ENCODE measurements around the gene KLHL41. TPM values are rescaled to one million over a fixed set of nuclear protein-coding genes. Genes with fewer than 3 reads are reported as not detected.
"Not testable (repeated sequence)": the region's sequence is repeated elsewhere in the genome, so short reads cannot be mapped to it uniquely, and the experiment has no call there.

The KLHL41 gene
- polyA plus RNA-seq, 1 donor from 2014 or later: 2.3 TPM

DNA sequence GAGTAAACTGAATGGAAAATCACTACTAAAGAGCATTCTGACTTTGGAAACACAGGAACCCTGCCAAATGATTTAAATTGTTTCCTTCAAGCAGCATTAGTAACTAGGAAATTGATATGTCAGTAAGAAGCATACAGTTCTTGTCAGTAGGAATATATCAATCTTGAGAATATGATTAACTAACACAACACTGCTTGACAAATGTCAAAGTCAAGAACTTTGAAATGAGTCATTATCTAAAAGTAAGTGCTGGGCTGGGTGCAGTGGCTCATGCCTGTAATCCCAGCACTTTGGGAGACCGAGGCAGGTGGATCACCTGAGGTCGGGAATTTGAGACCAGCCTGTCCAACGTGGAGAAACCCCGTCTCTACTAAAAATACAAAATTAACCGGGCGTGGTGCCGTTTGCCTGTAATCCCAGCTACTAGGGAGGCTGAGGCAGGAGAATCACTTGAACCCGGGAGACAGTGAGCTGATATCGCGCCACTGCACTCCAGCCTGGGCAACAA, 7.0 kb downstream of the KLHL41 start:
- not testable (repeated sequence) for H2AFZ ChIP-seq (ENCODE audit: low read depth, low read length); H3K9me3 ChIP-seq (ENCODE audit: low read length); H3K4me3 ChIP-seq (ENCODE audit: low read length); H3K9me2 ChIP-seq (ENCODE audit: insufficient read depth, low read length); H3K36me3 ChIP-seq (ENCODE audit: insufficient read depth, low read length); H3K9ac ChIP-seq (ENCODE audit: low read length); H4K20me1 ChIP-seq (ENCODE audit: insufficient read depth); H3K79me2 ChIP-seq (replicated peaks; ENCODE audit: insufficient read depth, low read length); H3F3A ChIP-seq (ENCODE audit: insufficient read depth, low read length, poor library complexity, severe bottlenecking); H3K4me2 ChIP-seq (ENCODE audit: low read length); H3K27me3 ChIP-seq (ENCODE audit: insufficient read depth, low read depth, low read length)
- TF ChIP-seq POLR2AphosphoS5 (IDR thresholded peaks at IDR 0.05) (peak; percentile 37), EP300 (conservative IDR thresholded peaks at IDR 0.05; ENCODE audit: poor library complexity, severe bottlenecking) (peak; percentile 83)
- H3K27ac ChIP-seq (ENCODE audit: low read length): peak overlapping the region; percentile 39

DNA sequence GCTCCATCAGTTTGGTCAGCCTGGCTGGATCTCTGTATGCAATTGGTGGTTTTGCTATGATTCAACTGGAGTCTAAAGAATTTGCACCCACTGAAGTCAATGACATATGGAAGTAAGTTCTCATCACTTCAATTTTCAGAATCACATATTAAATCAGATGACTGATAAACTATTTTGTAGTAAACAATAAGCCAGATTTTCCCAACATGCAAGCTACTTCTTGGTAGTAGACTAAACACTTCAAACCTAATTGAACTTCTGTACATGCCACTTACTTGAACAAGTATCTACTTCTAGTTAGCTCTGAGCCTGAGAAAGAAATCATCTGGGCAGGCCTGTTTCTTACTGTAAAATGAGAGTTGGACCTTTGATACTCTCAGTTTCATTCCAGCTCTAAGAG, 11.4 kb downstream of the KLHL41 start:
- H3K27me3 ChIP-seq (ENCODE audit: insufficient read depth, low read depth, low read length): no peaks in the 10 kb centered on the region
- H3K9me2 ChIP-seq (ENCODE audit: insufficient read depth, low read length): no peaks in the 10 kb centered on the region
- H3F3A ChIP-seq (ENCODE audit: insufficient read depth, low read length, poor library complexity, severe bottlenecking): no peaks in the 10 kb centered on the region
- no peaks in the 10 kb centered on the region for H3K79me2 ChIP-seq (replicated peaks; ENCODE audit: insufficient read depth, low read length)
- H2AFZ ChIP-seq (ENCODE audit: low read depth, low read length): no peak overlapping the region
- H3K4me3 ChIP-seq (ENCODE audit: low read length): no peak overlapping the region
- H3K9me3 ChIP-seq (ENCODE audit: low read length): no peaks in the 10 kb centered on the region
- H3K36me3 ChIP-seq (ENCODE audit: insufficient read depth, low read length): no peaks in the 10 kb centered on the region
- TF ChIP-seq MXI1 (conservative IDR thresholded peaks at IDR 0.05; ENCODE audit: poor library complexity, severe bottlenecking) (no peak), POLR2AphosphoS5 (IDR thresholded peaks at IDR 0.05) (no peak), SMC3 (conservative IDR thresholded peaks at IDR 0.05; ENCODE audit: poor library complexity) (no peak), EP300 (conservative IDR thresholded peaks at IDR 0.05; ENCODE audit: poor library complexity, severe bottlenecking) (no peak), RAD21 (conservative IDR thresholded peaks at IDR 0.05) (no peak)
- TF ChIP-seq, protein P1, sequence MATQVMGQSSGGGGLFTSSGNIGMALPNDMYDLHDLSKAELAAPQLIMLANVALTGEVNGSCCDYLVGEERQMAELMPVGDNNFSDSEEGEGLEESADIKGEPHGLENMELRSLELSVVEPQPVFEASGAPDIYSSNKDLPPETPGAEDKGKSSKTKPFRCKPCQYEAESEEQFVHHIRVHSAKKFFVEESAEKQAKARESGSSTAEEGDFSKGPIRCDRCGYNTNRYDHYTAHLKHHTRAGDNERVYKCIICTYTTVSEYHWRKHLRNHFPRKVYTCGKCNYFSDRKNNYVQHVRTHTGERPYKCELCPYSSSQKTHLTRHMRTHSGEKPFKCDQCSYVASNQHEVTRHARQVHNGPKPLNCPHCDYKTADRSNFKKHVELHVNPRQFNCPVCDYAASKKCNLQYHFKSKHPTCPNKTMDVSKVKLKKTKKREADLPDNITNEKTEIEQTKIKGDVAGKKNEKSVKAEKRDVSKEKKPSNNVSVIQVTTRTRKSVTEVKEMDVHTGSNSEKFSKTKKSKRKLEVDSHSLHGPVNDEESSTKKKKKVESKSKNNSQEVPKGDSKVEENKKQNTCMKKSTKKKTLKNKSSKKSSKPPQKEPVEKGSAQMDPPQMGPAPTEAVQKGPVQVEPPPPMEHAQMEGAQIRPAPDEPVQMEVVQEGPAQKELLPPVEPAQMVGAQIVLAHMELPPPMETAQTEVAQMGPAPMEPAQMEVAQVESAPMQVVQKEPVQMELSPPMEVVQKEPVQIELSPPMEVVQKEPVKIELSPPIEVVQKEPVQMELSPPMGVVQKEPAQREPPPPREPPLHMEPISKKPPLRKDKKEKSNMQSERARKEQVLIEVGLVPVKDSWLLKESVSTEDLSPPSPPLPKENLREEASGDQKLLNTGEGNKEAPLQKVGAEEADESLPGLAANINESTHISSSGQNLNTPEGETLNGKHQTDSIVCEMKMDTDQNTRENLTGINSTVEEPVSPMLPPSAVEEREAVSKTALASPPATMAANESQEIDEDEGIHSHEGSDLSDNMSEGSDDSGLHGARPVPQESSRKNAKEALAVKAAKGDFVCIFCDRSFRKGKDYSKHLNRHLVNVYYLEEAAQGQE (IDR thresholded peaks at IDR 0.05; ENCODE audit: borderline replicate concordance): no peak
- H4K20me1 ChIP-seq (ENCODE audit: insufficient read depth): no peaks in the 10 kb centered on the region
- no peak overlapping the region for H3K4me2 ChIP-seq (ENCODE audit: low read length)
- no peak overlapping the region for H3K27ac ChIP-seq (ENCODE audit: low read length)
- no peak overlapping the region for H3K9ac ChIP-seq (ENCODE audit: low read length)

DNA sequence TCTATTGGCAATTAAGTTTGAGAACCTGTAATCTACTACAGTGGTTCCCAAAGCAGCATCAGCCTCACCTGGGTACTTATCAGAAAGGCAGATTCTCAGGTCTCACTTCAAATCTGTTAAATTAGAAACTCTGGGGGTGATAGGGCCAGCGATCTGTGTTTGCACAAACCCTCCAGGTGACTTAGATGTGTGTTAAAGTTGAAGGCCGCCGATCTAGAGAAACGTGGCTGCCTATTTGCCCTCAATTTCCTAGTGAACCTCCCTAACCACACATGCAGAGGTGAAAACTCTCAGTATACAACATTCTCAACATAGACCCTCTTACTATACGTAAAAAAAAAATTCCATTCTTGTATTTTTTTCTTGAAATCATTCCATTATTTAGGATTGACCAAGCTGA, 14.2 kb downstream of the KLHL41 start:
- peaks cover 1% of the 10 kb centered on the region for H3K36me3 ChIP-seq (ENCODE audit: insufficient read depth, low read length)
- no peaks in the 10 kb centered on the region for H4K20me1 ChIP-seq (ENCODE audit: insufficient read depth)
- no peaks in the 10 kb centered on the region for H3K27me3 ChIP-seq (ENCODE audit: insufficient read depth, low read depth, low read length)
- H3K79me2 ChIP-seq (replicated peaks; ENCODE audit: insufficient read depth, low read length): no peaks in the 10 kb centered on the region
- no peak overlapping the region for H3K4me3 ChIP-seq (ENCODE audit: low read length)
- H3K9me3 ChIP-seq (ENCODE audit: low read length): no peaks in the 10 kb centered on the region
- TF ChIP-seq POLR2AphosphoS5 (IDR thresholded peaks at IDR 0.05): no peak
- TF ChIP-seq, protein P2, sequence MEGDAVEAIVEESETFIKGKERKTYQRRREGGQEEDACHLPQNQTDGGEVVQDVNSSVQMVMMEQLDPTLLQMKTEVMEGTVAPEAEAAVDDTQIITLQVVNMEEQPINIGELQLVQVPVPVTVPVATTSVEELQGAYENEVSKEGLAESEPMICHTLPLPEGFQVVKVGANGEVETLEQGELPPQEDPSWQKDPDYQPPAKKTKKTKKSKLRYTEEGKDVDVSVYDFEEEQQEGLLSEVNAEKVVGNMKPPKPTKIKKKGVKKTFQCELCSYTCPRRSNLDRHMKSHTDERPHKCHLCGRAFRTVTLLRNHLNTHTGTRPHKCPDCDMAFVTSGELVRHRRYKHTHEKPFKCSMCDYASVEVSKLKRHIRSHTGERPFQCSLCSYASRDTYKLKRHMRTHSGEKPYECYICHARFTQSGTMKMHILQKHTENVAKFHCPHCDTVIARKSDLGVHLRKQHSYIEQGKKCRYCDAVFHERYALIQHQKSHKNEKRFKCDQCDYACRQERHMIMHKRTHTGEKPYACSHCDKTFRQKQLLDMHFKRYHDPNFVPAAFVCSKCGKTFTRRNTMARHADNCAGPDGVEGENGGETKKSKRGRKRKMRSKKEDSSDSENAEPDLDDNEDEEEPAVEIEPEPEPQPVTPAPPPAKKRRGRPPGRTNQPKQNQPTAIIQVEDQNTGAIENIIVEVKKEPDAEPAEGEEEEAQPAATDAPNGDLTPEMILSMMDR (IDR thresholded peaks at IDR 0.05; ENCODE audit: poor library complexity, severe bottlenecking): no peak
- H3K9ac ChIP-seq (ENCODE audit: low read length): no peak overlapping the region
- no peaks in the 10 kb centered on the region for H3K9me2 ChIP-seq (ENCODE audit: insufficient read depth, low read length)
- no peaks in the 10 kb centered on the region for H3F3A ChIP-seq (ENCODE audit: insufficient read depth, low read length, poor library complexity, severe bottlenecking)
- H3K27ac ChIP-seq (ENCODE audit: low read length): peak overlapping the region; percentile 6
- H3K4me2 ChIP-seq (ENCODE audit: low read length): no peak overlapping the region
- no peak overlapping the region for H2AFZ ChIP-seq (ENCODE audit: low read depth, low read length)
